OCI-LY7 (cell line): ENCODE measurements around the gene SNRPD3. TPM values are rescaled to one million over a fixed set of nuclear protein-coding genes. Genes with fewer than 3 reads are reported as not detected.
"Not testable (repeated sequence)": the region's sequence is repeated elsewhere in the genome, so short reads cannot be mapped to it uniquely, and the experiment has no call there.

ENCODE experiments used
- BruUV-seq: library from RNA; stranded (reverse); fragments of 400-500 nt; replicated peaks from 2 replicates; lab custom pipeline; 2021; lab: Mats Ljungman, UMichigan
- CTCF ChIA-PET: fragments of 300-600 bp; sonication (Branson Sonifier 250); formaldehyde crosslinking; loops from one replicate; lab custom pipeline; 2022; ENCODE audit warnings: antibody characterized with exemption; ENCODE audit not compliant: unreplicated experiment; lab: Charles Lee
- POLR2A ChIA-PET: fragments of 300-600 bp; sonication (Branson Sonifier 250); formaldehyde crosslinking; loops from one replicate; lab custom pipeline; 2022; ENCODE audit warnings: antibody characterized with exemption; lab: Charles Lee
- DNase-seq: peaks from one replicate; pipeline ENCODE4 v3.0.0-alpha.2; 2015; ENCODE audit warnings: low spot score
- H2AFZ ChIP-seq: fragments of 200-600 bp; sonication (generic), shearing (Covaris generic); 2 replicates; pipeline ENCODE4 v1.6.1; 2014; ENCODE audit warnings: mild to moderate bottlenecking, antibody characterized with exemption, low read length, moderate library complexity
- H3K27ac ChIP-seq: fragments of 200-600 bp; sonication (generic); 2 replicates; pipeline ENCODE4 v1.5.1; 2014; ENCODE audit warnings: mixed run types, low read depth, mild to moderate bottlenecking, moderate library complexity, low read length, inconsistent platforms; ENCODE audit not compliant: poor library complexity, severe bottlenecking
- H3K36me3 ChIP-seq: fragments of 200-600 bp; sonication (generic); 2 replicates; pipeline ENCODE4 v1.6.1; 2014; ENCODE audit warnings: mild to moderate bottlenecking, antibody characterized with exemption, low read length, moderate library complexity, mixed read lengths; ENCODE audit not compliant: insufficient read depth
- H3K4me1 ChIP-seq: fragments of 200-600 bp; sonication (generic); 2 replicates; pipeline ENCODE4 v1.5.1; 2014; ENCODE audit warnings: mild to moderate bottlenecking, low read length; ENCODE audit not compliant: insufficient read depth, poor library complexity, severe bottlenecking
- H3K4me2 ChIP-seq: fragments of 200-600 bp; sonication (generic); 2 replicates; pipeline ENCODE4 v1.6.1; 2014; ENCODE audit warnings: mild to moderate bottlenecking, low read length
- H3K4me3 ChIP-seq: fragments of 200-600 bp; sonication (generic); 2 replicates; pipeline ENCODE4 v1.5.1; 2014; ENCODE audit warnings: mild to moderate bottlenecking, low read depth, low read length; ENCODE audit not compliant: poor library complexity, severe bottlenecking
- H3K79me2 ChIP-seq: fragments of 200-600 bp; sonication (generic); 2 replicates; pipeline ENCODE4 v1.6.1; 2016; ENCODE audit warnings: low read depth, mild to moderate bottlenecking, low read length, moderate library complexity, mixed read lengths; ENCODE audit not compliant: insufficient read depth
- H3K9me2 ChIP-seq: fragments of 200-600 bp; sonication (generic); 2 replicates; pipeline ENCODE4 v1.6.1; 2016; ENCODE audit warnings: mild to moderate bottlenecking, low read length, mixed read lengths; ENCODE audit not compliant: insufficient read depth
- H3K9me3 ChIP-seq: fragments of 200-600 bp; sonication (generic); 2 replicates; pipeline ENCODE4 v1.6.1; 2014; ENCODE audit warnings: mild to moderate bottlenecking, mixed run types, low read length, mixed read lengths
- H4K20me1 ChIP-seq: fragments of 200-600 bp; sonication (generic); 2 replicates; pipeline ENCODE4 v1.6.1; 2014; ENCODE audit warnings: mild to moderate bottlenecking, antibody characterized with exemption, low read length, moderate library complexity, mixed read lengths; ENCODE audit not compliant: insufficient read depth
- CTCF ChIP-seq: fragments of 200-600 bp; sonication (generic); conservative IDR thresholded peaks from 2 replicates; pipeline ENCODE4 v1.5.1; 2014; ENCODE audit warnings: mild to moderate bottlenecking, antibody characterized with exemption, low read length, moderate library complexity, mixed read lengths
- intact Hi-C: fragments of 100-400 bp; cut with micrococcal nuclease; formaldehyde crosslinking; loops from one replicate; pipeline ENCODE4 v1.10.0; 2022; ENCODE audit not compliant: unreplicated experiment
- total RNA-seq, 2 experiments: library from RNA; depleted of rRNA in 1 of 2; stranded (reverse); fragments of >200 nt in 1 of 2; shearing (Covaris generic) in 1 of 2; gene quantifications; 2 replicates each; pipeline ENCODE4 v1.2.3, GENCODE V29; 2014 to 2022

The SNRPD3 gene
- total RNA-seq, 2 experiments from 2014 or later, result 166 to 264 TPM

- POLR2A ChIA-PET, result interaction anchor here (0.6 to 0.7 kb wide), 2 partner anchors 72 to 252 kb away, joined by 3 to 4 read pairs; no protein-coding TSS in a partner anchor
- H3K9me3 ChIP-seq, CTCF ChIA-PET, H3K9me2 ChIP-seq, H3K27ac ChIP-seq, BruUV-seq, intact Hi-C loops, H4K20me1 ChIP-seq, H3K79me2 ChIP-seq, H3K36me3 ChIP-seq, DNase-seq, H3K4me3 ChIP-seq: not testable (repeated sequence)
- peak within 1 kb of the TSS; percentile 44; the same call in 1 of the 2 replicates for H3K4me2 ChIP-seq
- peak within 1 kb of the TSS; percentile 80; the same call in 1 of the 2 replicates for H2AFZ ChIP-seq
- peaks cover 20% of the 10 kb centered on the region for H3K4me1 ChIP-seq
These were observed 47.3 kb downstream of the SNRPD3 start, which contains the start of gene GGT1 for GRCh38 chr22:24602847-24603769. GGT1 (plus strand) TSS chr22:24603193; CDS start chr22:24611082, 7,889 bp downstream.

- H3K9me2 ChIP-seq, H3K79me2 ChIP-seq, H3K9me3 ChIP-seq, BruUV-seq, H3K4me3 ChIP-seq, H3K36me3 ChIP-seq, H3K27ac ChIP-seq, intact Hi-C loops, CTCF ChIA-PET, H4K20me1 ChIP-seq: not testable (repeated sequence)
- peak; percentile 52 for TF ChIP-seq CTCF
- peaks cover 20% of the 10 kb centered on the region for H3K4me1 ChIP-seq
- peak overlapping the region; percentile 80; the same call in 1 of the 2 replicates for H2AFZ ChIP-seq
- POLR2A ChIA-PET, result interaction anchor here (0.6 kb wide), 1 partner anchor 73 kb away, joined by 4 read pairs; no protein-coding TSS in a partner anchor
- peak overlapping the region; percentile 44; the same call in 1 of the 2 replicates for H3K4me2 ChIP-seq
- peak; percentile 27 for DNase-seq
These were observed 48.2 kb downstream of the SNRPD3 start for GRCh38 chr22:24603770-24604629.

GRCh38 chr22:24606340-24606739, 50.5 kb downstream of the SNRPD3 start:
- H3K4me3 ChIP-seq, H3K9me3 ChIP-seq, CTCF ChIA-PET, H4K20me1 ChIP-seq, H3K79me2 ChIP-seq, H2AFZ ChIP-seq, POLR2A ChIA-PET, H3K36me3 ChIP-seq, intact Hi-C loops, H3K27ac ChIP-seq, BruUV-seq, H3K9me2 ChIP-seq, H3K4me2 ChIP-seq, DNase-seq: not testable (repeated sequence)
- H3K4me1 ChIP-seq, result peaks cover 18% of the 10 kb centered on the region

GRCh38 chr22:24607429-24607983, 51.7 kb downstream of the SNRPD3 start:
- BruUV-seq, POLR2A ChIA-PET, H3K9me2 ChIP-seq, H4K20me1 ChIP-seq, H3K36me3 ChIP-seq, H3K4me3 ChIP-seq, CTCF ChIA-PET, H3K9me3 ChIP-seq, H3K27ac ChIP-seq, H3K79me2 ChIP-seq, H3K4me2 ChIP-seq, intact Hi-C loops: not testable (repeated sequence)
- peak; percentile 34 for DNase-seq
- peak overlapping the region; percentile 46; the same call in 1 of the 2 replicates for H2AFZ ChIP-seq
- H3K4me1 ChIP-seq, result peaks cover 16% of the 10 kb centered on the region

- H3K4me3 ChIP-seq, POLR2A ChIA-PET, H4K20me1 ChIP-seq, H3K9me3 ChIP-seq, H3K9me2 ChIP-seq, CTCF ChIA-PET, H2AFZ ChIP-seq, intact Hi-C loops, H3K36me3 ChIP-seq, H3K4me2 ChIP-seq, H3K27ac ChIP-seq, DNase-seq, BruUV-seq, H3K79me2 ChIP-seq: not testable (repeated sequence)
- H3K4me1 ChIP-seq, result peaks cover 16% of the 10 kb centered on the region
These were observed 52.5 kb downstream of the SNRPD3 start for GRCh38 chr22:24608327-24608726.
